Measurements from ENCODE around the gene PPP2R5B. TPM values are rescaled to one million over a fixed set of nuclear protein-coding genes. Genes with fewer than 3 reads are reported as not detected.

Gene PPP2R5B
- total and polyA plus RNA-seq, 9 of the 15 experiments (the other 6 are each of a cell fraction or from before 2014, with no cell fraction given) = 0.10 to 7.8 (median 3.3) TPM

DNA sequence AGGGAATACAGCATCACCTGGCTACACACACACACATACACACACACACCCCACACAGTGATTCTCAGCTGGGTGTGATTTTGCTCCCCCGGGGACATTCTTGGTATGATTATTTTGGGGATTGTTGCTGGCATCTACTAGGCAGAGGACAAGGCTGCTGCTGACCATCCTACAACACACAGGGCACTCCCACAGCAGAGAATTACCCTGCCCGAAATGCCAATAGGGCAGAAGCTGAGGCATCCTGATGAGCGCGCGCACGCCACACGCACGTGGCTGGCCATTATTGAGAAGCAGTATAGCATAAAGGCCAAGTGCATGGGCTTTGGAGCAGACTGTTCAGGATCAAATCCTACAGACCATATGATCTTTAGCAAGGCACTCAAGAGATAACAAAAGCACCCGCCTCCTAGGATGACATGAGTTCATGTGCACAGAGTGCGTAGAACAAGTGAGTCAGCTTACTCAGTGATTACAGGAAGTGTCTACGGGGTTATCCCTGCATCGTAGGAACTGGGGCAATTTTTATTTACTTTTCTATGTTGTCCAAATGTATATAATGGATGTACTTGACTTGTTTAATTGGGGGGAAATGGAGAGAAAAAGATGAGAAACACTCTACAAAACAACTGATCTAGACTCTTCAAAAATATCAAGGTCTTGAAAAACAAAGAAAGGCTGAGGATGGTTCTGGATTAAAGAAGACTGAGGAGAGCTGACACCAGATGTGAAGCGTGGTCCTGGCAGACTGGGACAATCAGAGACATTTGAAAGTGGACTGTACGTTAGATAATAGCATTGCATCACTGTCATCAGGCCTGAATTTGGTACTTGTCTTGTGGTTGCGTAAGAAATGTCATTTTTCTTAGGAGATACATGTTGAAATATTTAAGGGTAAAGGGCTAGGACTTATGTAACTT is 38.9 kb upstream of the PPP2R5B start (continued):
- TF ChIP-seq, protein P1, sequence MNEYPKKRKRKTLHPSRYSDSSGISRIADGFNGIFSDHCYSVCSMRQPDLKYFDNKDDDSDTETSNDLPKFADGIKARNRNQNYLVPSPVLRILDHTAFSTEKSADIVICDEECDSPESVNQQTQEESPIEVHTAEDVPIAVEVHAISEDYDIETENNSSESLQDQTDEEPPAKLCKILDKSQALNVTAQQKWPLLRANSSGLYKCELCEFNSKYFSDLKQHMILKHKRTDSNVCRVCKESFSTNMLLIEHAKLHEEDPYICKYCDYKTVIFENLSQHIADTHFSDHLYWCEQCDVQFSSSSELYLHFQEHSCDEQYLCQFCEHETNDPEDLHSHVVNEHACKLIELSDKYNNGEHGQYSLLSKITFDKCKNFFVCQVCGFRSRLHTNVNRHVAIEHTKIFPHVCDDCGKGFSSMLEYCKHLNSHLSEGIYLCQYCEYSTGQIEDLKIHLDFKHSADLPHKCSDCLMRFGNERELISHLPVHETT (CRISPR knock-in tag; conservative IDR thresholded peaks at IDR 0.05 in 1 of 2, IDR thresholded peaks at IDR 0.05 in 1 of 2) = peak in 1 of 2 experiments; percentile 72; a peak in 2 of 4 replicates
- peak; percentile 95 for TF ChIP-seq BHLHE40 (IDR thresholded peaks at IDR 0.05; ENCODE audit: low read length)
- TF ChIP-seq ASH1L (IDR thresholded peaks at IDR 0.05; ENCODE audit: borderline replicate concordance, low read depth, partially characterized antibody) = peak; percentile 53
- no peak; the same call in 1 of the 2 replicates for TF ChIP-seq POLR2G (IDR thresholded peaks at IDR 0.05; ENCODE audit: low read depth, low read length)
- peak; percentile 56; the same call in 1 of the 2 replicates for TF ChIP-seq ZNF644 (tag; IDR thresholded peaks at IDR 0.05; ENCODE audit: low read depth)
- 0 out of 2 replicates have a peak, but pooled peaks have one; percentile 56 for TF ChIP-seq ZNF224 (CRISPR knock-in tag; IDR thresholded peaks at IDR 0.05)
- 0 out of 2 replicates have a peak, but pooled peaks have one; percentile 17 for TF ChIP-seq ZNF41 (CRISPR knock-in tag; conservative IDR thresholded peaks at IDR 0.05)
- no peak for TF ChIP-seq OTX1 (CRISPR knock-in tag; IDR thresholded peaks at IDR 0.05)
- no peak; a peak in 1 of 3 replicates for TF ChIP-seq CBX3 (IDR thresholded peaks at IDR 0.05; ENCODE audit: borderline replicate concordance in 1 of 2, low read length in 2 of 2)
- TF ChIP-seq, protein P2, sequence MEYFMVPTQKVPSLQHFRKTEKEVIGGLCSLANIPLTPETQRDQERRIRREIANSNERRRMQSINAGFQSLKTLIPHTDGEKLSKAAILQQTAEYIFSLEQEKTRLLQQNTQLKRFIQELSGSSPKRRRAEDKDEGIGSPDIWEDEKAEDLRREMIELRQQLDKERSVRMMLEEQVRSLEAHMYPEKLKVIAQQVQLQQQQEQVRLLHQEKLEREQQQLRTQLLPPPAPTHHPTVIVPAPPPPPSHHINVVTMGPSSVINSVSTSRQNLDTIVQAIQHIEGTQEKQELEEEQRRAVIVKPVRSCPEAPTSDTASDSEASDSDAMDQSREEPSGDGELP (CRISPR knock-in tag; IDR thresholded peaks at IDR 0.05; ENCODE audit: borderline replicate concordance) = peak; percentile 93
- TF ChIP-seq ATF7 (IDR thresholded peaks at IDR 0.05) = peak; percentile 89
- peak; percentile 61; the same call in 1 of the 2 replicates for TF ChIP-seq DMBX1 (CRISPR knock-in tag; IDR thresholded peaks at IDR 0.05; ENCODE audit: borderline replicate concordance)
- peak; percentile 36; the same call in 1 of the 2 replicates for TF ChIP-seq TRIM28 (IDR thresholded peaks at IDR 0.05)
- TF ChIP-seq, protein P3, sequence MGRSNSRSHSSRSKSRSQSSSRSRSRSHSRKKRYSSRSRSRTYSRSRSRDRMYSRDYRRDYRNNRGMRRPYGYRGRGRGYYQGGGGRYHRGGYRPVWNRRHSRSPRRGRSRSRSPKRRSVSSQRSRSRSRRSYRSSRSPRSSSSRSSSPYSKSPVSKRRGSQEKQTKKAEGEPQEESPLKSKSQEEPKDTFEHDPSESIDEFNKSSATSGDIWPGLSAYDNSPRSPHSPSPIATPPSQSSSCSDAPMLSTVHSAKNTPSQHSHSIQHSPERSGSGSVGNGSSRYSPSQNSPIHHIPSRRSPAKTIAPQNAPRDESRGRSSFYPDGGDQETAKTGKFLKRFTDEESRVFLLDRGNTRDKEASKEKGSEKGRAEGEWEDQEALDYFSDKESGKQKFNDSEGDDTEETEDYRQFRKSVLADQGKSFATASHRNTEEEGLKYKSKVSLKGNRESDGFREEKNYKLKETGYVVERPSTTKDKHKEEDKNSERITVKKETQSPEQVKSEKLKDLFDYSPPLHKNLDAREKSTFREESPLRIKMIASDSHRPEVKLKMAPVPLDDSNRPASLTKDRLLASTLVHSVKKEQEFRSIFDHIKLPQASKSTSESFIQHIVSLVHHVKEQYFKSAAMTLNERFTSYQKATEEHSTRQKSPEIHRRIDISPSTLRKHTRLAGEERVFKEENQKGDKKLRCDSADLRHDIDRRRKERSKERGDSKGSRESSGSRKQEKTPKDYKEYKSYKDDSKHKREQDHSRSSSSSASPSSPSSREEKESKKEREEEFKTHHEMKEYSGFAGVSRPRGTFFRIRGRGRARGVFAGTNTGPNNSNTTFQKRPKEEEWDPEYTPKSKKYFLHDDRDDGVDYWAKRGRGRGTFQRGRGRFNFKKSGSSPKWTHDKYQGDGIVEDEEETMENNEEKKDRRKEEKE (IDR thresholded peaks at IDR 0.05; ENCODE audit: borderline replicate concordance in 1 of 2, control insufficient read depth in 1 of 2, low read depth in 2 of 2, low read length in 1 of 2) = no peak
